GM21515 (cell line): ENCODE data around the gene SLC9A3.

Experiments
- ATAC-seq: cut with Tn5 transposase; IDR thresholded peaks from one replicate; pipeline ENCODE4 v1.9.1; 2021; ENCODE audit not compliant: unreplicated experiment

The SLC9A3 gene

DNA sequence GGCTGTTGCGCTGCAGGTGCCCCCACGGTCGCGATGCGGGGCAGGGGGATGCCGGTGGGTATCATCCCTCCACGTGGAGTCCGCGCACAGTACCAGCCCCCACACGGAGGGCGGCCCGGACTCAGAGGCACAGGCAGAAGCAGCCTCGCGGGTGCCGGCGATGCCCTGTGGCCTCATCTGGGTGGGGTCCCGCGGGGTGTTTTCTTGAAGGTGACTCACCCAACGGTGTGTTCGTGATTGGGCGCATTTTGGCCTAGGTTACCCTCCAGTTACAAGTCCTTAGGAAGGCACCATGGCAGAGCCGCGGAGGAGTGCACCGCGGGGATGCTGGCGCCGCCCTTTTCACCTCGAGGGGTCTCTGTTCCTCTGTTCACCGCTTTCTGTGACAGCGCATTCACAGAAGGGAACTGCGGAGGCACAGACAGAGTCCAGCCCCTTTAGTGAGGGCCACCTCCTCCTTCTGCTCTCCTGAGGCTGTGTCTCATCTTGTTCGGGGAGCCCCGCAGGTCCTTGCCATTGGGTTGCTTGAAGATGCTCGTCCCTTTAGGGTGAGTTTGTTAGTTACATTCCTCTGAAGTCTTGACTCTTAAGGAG, 102.9 kb downstream of the SLC9A3 start:
- ATAC-seq: no peak

DNA sequence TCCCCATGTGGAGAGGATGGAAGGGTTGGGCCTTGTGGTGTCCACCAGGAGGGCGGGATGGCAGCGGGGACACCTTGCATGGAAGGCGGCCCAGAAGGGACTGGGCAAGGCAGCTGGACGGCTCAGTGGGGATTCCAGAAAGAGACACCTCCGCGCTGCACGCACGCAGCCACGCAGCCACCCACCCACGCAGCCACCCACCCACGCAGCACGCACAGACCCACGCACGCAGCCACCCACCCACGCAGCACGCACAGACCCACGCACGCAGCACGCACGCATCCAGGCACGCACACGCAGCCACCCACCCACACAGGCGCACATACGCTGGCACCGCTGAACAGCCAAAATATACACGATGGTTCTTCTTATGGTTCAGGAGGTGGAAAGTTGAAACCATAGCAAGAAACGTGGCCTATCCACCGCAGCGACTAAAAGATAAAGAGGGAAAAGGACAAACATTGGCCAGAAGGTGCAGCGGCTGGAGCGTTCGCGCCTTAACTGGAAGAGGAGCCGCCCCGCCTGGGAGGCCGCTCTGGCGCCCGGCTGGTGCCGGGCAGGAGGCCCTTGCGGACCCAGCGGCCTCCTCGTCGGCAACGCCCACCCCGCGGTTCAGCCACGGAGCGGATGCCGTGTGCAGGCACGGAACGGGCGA, 103.5 kb downstream of the SLC9A3 start:
- no peak for ATAC-seq
